Ascending aorta (tissue), 2 donors: Measurements from ENCODE around the gene BUD31. TPM values are rescaled to one million over a fixed set of nuclear protein-coding genes. Genes with fewer than 3 reads are reported as not detected.

ENCODE experiments used
- DNase-seq, 2 donors: peaks; one replicate each; pipeline ENCODE4 v3.0.0-alpha.2; 2019; ENCODE audit warnings: low spot score in 2 of 2
- H3K27ac ChIP-seq, 2 donors: fragments of 200-600 bp; sonication (generic); one replicate each; pipeline ENCODE4 v1.5.1; 2016 to 2017; ENCODE audit warnings: mild to moderate bottlenecking in 1 of 2
- H3K27me3 ChIP-seq: fragments of 200-600 bp; sonication (generic); one replicate; pipeline ENCODE4 v1.5.1; 2017
- H3K36me3 ChIP-seq, 2 donors: fragments of 200-600 bp; sonication (generic); one replicate each; pipeline ENCODE4 v1.5.1; 2016
- H3K4me1 ChIP-seq, 2 donors: fragments of 200-600 bp; sonication (generic); one replicate each; pipeline ENCODE4 v1.5.1; 2016 to 2017; ENCODE audit warnings: mild to moderate bottlenecking in 1 of 2
- H3K4me3 ChIP-seq, 2 donors: fragments of 200-600 bp; sonication (generic); one replicate each; pipeline ENCODE4 v1.5.1; 2016 to 2017; ENCODE audit warnings: mild to moderate bottlenecking in 1 of 2
- H3K9me3 ChIP-seq, 2 donors: fragments of 200-600 bp; sonication (generic); one replicate each; pipeline ENCODE4 v1.5.1; 2016
- CTCF ChIP-seq, 3 experiments: fragments of 200-600 bp in 2 of 3; fragments of 450-650 bp in 1 of 3; sonication (generic) in 2 of 3; IDR thresholded peaks; one replicate each; pipeline ENCODE4 v1.5.1; 2016 to 2019; ENCODE audit warnings: antibody characterized with exemption in 3 of 3, mild to moderate bottlenecking in 1 of 3, moderate library complexity in 1 of 3
- intact Hi-C: fragments of 100-400 bp; cut with DNase I; formaldehyde crosslinking; loops from one replicate; pipeline ENCODE4 v1.15.1; 2023
- total RNA-seq: library from RNA; depleted of rRNA; stranded (reverse); fragments of >200 nt; gene quantifications from one replicate; pipeline ENCODE4 v1.1.0, GENCODE V29; 2016

Gene BUD31
- total RNA-seq, 1 donor from 2014 or later, result 41.3 TPM

GRCh38 chr7:99390941-99391602 is 17.7 kb upstream of the BUD31 start:
- no peak for DNase-seq
- intact Hi-C loops, result no loop called here
- Histone ChIP-seq H3K27me3 (no peaks in the 10 kb centered on the region), H3K27ac (no peak overlapping the region), H3K36me3 (peaks cover 54 to 68% of the 10 kb centered on the region in 2 donors), H3K4me1 (peaks cover 8 to 11% of the 10 kb centered on the region in 2 donors), H3K9me3 (no peaks in the 10 kb centered on the region), H3K4me3 (no peak overlapping the region)
- no peak for TF ChIP-seq CTCF (IDR thresholded peaks at IDR 0.05)

- DNase-seq, result no peak
- peaks cover 50 to 72% of the 10 kb centered on the region in 2 donors for H3K36me3 ChIP-seq
- no peaks in the 10 kb centered on the region for H3K9me3 ChIP-seq
- H3K4me1 ChIP-seq, result peaks cover 8 to 11% of the 10 kb centered on the region in 2 donors
- no peaks in the 10 kb centered on the region for H3K27me3 ChIP-seq
- intact Hi-C loops, result no loop called here
- TF ChIP-seq CTCF (IDR thresholded peaks at IDR 0.05), result no peak
- H3K4me3 ChIP-seq, result peak overlapping the region; percentile 62 to 80
- peak overlapping the region; percentile 73 to 83 for H3K27ac ChIP-seq
Observed at GRCh38 chr7:99392046-99392445, 16.7 kb upstream of the BUD31 start.

GRCh38 chr7:99392659-99393354 is 16.0 kb upstream of the BUD31 start:
- H3K27me3 ChIP-seq, result no peaks in the 10 kb centered on the region
- H3K4me3 ChIP-seq, result peak overlapping the region; percentile 62 to 80
- peak overlapping the region; percentile 73 to 83 for H3K27ac ChIP-seq
- peak in 1 of 2 donors; percentile 89 for DNase-seq
- no peaks in the 10 kb centered on the region for H3K9me3 ChIP-seq
- intact Hi-C loops, result loop anchor here (1.0 kb wide), 1 partner anchor 16 kb away; no protein-coding TSS in a partner anchor
- no peak for TF ChIP-seq CTCF (IDR thresholded peaks at IDR 0.05)
- peaks cover 50 to 76% of the 10 kb centered on the region in 2 donors for H3K36me3 ChIP-seq
- peaks cover 8 to 11% of the 10 kb centered on the region in 2 donors for H3K4me1 ChIP-seq

GRCh38 chr7:99393355-99394187 is 15.2 kb upstream of the BUD31 start:
- peak in 1 of 2 donors; percentile 76 for DNase-seq
- peak overlapping the region; percentile 73 to 83 for H3K27ac ChIP-seq
- H3K27me3 ChIP-seq, result no peaks in the 10 kb centered on the region
- no peak for TF ChIP-seq CTCF (IDR thresholded peaks at IDR 0.05)
- peaks cover 8 to 11% of the 10 kb centered on the region in 2 donors for H3K4me1 ChIP-seq
- H3K9me3 ChIP-seq, result no peaks in the 10 kb centered on the region
- intact Hi-C loops, result loop anchor here (1.0 kb wide), 1 partner anchor 16 kb away; no protein-coding TSS in a partner anchor
- peak overlapping the region; percentile 62 to 80 for H3K4me3 ChIP-seq
- H3K36me3 ChIP-seq, result peaks cover 42 to 76% of the 10 kb centered on the region in 2 donors

GRCh38 chr7:99394188-99394502 is 14.6 kb upstream of the BUD31 start:
- no peak overlapping the region for H3K27ac ChIP-seq
- intact Hi-C loops, result no loop called here
- H3K4me1 ChIP-seq, result peaks cover 8 to 11% of the 10 kb centered on the region in 2 donors
- H3K36me3 ChIP-seq, result peaks cover 42 to 76% of the 10 kb centered on the region in 2 donors
- H3K4me3 ChIP-seq, result peak overlapping the region in 1 of 2 donors; percentile 80
- H3K27me3 ChIP-seq, result no peaks in the 10 kb centered on the region
- H3K9me3 ChIP-seq, result no peaks in the 10 kb centered on the region
- no peak for DNase-seq
- TF ChIP-seq CTCF (IDR thresholded peaks at IDR 0.05), result no peak
